Measurements from ENCODE around the gene SYT12. TPM values are rescaled to one million over a fixed set of nuclear protein-coding genes. Genes with fewer than 3 reads are reported as not detected.

Gene SYT12
- polyA plus RNA-seq, 1 of the 3 experiments (the other 2 are of a cell fraction): 0.61 TPM

GRCh38 chr11:66976028-66976467 is 46.9 kb upstream of the SYT12 start:
- no peak overlapping the region for H3K9ac ChIP-seq
- ChIA-PET POLR2A (interaction anchor here (1.0 kb wide), 1 partner anchor 132 kb away, joined by 4 read pairs; no protein-coding TSS in a partner anchor), CTCF (interaction anchor here (0.6 to 4.5 kb wide), 52 partner anchors 9 to 337 kb away, joined by 3 to 54 read pairs (median 4); partner anchors contain the start of genes PC, RCE1 and SYT12)
- H3K9me3 ChIP-seq: no peaks in the 10 kb centered on the region
- no peaks in the 10 kb centered on the region for H3K27me3 ChIP-seq (ENCODE audit: insufficient read depth)
- DNase-seq: peak; percentile 86
- H3K4me2 ChIP-seq: no peak overlapping the region
- TF ChIP-seq CTCF (IDR thresholded peaks at IDR 0.05) (peak; percentile 86), FOSL2 (IDR thresholded peaks at IDR 0.05; ENCODE audit: borderline replicate concordance, low read depth) (no peak), EZH2phosphoT487 (IDR thresholded peaks at IDR 0.05; ENCODE audit: borderline replicate concordance, low read depth) (no peak), TAF1 (IDR thresholded peaks at IDR 0.05; ENCODE audit: borderline replicate concordance, low read depth, low read length) (no peak), RXRA (IDR thresholded peaks at IDR 0.05; ENCODE audit: borderline replicate concordance, low read depth) (no peak), GABPA (IDR thresholded peaks at IDR 0.05; ENCODE audit: low read depth) (no peak), ZBTB33 (IDR thresholded peaks at IDR 0.05; ENCODE audit: borderline replicate concordance, low read depth) (no peak), CHD2 (IDR thresholded peaks at IDR 0.05; ENCODE audit: low read length, partially characterized antibody) (no peak), SMC3 (IDR thresholded peaks at IDR 0.05; ENCODE audit: low read depth, low read length) (peak; percentile 64), USF2 (IDR thresholded peaks at IDR 0.05; ENCODE audit: borderline replicate concordance, low read depth, low read length) (no peak), RAD21 (IDR thresholded peaks at IDR 0.05; ENCODE audit: low read length) (peak; percentile 90), RFX5 (IDR thresholded peaks at IDR 0.05; ENCODE audit: low read length) (no peak)
- no peak overlapping the region; a peak in 1 of 4 replicates for H3K4me3 ChIP-seq (ENCODE audit: low read depth in 2 of 2, low read length in 1 of 2)
- H3K4me1 ChIP-seq (ENCODE audit: control insufficient read depth in 1 of 2, insufficient read depth in 2 of 2, low read depth in 1 of 2, low read length in 1 of 2): peaks cover 0 to 11% of the 10 kb centered on the region in 2 experiments; a peak in 2 of 4 replicates
- H4K20me1 ChIP-seq (ENCODE audit: insufficient read depth): no peaks in the 10 kb centered on the region
- H2AFZ ChIP-seq (ENCODE audit: low read depth): no peak overlapping the region
- no peaks in the 10 kb centered on the region for H3K79me2 ChIP-seq (ENCODE audit: insufficient read depth)
- H3F3A ChIP-seq (replicated peaks; ENCODE audit: insufficient read depth): peaks cover 15% of the 10 kb centered on the region
- no peak overlapping the region for H3K27ac ChIP-seq (ENCODE audit: low read depth in 2 of 2, low read length in 1 of 2)
- H3K9me2 ChIP-seq: no peaks in the 10 kb centered on the region
- 49% methylated on average over 2 of the region's 9 CpGs for WGBS (ENCODE audit: low lambda C conversion rate)
- no peaks in the 10 kb centered on the region for H3K36me3 ChIP-seq (replicated peaks in 1 of 2; ENCODE audit: control insufficient read depth in 1 of 2, insufficient read depth in 2 of 2, low read length in 1 of 2)
